DLD1 (cell line): ENCODE data around the gene UBE2E1.

Source experiments
- in situ Hi-C: cut with HindIII; loops from 2 replicates; pipeline ENCODE4 v1.10.0; 2017; ENCODE audit warnings: low sequenced_read_pairs

The UBE2E1 gene

DNA sequence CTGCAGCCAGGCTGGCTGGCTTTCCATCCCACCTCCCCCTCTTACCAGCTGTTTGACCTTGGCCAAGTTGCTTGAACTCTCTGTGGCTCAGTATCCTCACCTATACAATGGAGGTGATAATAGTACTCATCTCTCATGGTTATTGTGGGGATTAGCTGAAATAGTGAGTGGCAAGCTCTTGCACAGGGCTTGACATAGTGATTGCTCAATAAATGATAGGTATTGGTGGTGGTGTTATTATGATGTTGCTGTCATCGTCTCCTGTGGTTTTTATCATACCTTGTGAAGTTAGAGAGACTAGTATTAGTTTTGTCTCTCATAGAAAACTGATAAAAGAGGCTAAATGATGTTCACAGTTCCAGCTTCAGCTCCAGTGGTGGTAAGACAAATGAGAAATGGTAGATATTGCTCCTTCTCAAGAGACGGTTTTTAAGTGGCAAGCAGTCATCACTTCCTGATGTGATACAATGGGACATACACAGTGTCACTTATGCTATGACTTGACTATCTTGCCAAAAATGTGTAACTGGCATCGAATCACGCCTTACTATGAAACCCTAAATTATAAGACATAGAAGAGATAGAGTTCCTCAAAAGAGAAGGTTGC is 12.1 kb upstream of the UBE2E1 start:
- in situ Hi-C loops = no loop called here

DNA sequence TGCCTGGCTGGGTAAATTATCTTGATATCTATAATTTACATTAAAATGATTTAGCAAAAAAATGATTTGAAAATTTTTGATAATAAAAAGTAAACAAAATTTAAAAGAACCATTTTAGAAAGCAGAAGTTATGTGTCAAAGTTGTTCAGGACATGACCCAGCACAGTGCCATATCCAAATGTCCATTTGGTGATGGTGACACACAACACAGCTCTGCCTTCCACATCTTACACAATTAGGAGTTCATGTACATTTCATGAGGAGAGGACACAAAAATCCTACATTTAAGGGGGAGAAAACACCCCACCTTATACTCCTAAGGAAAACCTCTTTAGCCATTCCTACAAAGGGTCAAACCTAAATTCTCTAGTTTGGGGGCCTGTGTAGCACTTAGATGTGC is 10.7 kb upstream of the UBE2E1 start:
- in situ Hi-C loops = no loop called here

DNA sequence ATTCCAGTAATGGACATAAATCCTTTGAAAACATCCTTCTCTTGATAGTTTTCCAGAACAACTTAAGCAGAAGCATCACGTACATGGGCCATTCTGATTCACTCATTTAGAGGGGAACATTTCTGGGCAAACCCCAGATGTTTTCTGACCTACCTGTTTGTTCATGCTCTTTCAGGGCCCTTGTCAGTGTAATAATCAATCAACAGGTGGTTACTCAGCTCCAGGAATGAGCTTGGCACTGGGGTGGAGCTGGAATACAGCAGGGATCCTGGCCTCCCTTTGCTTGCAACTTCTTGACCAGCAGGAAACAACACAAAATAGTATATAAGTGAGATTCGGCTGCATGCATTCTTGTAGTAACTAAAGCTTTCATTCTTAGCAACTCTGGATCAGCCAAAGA is 9.2 kb upstream of the UBE2E1 start:
- in situ Hi-C loops = no loop called here

GRCh38 chr3:23797491-23797890 is 8.3 kb upstream of the UBE2E1 start:
- in situ Hi-C loops = no loop called here

DNA sequence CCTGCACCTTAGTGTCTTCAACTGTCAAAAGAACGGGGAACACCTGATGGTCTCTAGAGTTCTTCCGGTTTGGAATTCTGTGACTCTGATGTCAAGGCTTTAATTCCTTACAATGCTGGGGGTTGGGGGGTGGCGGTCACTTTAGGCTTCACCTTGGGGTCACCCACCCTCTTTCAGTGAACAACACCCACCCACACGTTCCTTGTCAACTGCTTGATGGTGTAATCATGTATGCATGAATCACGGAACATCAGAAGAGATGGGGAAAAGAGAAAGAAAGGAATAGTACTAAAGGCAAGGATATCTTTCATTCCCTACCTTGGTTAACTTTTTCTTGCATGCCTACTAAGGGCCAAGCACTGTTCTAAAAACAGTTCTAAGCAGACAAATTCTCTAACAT is 7.3 kb upstream of the UBE2E1 start:
- in situ Hi-C loops = no loop called here

- in situ Hi-C loops = no loop called here
Measured at GRCh38 chr3:23798876-23799275, 6.9 kb upstream of the UBE2E1 start.

DNA sequence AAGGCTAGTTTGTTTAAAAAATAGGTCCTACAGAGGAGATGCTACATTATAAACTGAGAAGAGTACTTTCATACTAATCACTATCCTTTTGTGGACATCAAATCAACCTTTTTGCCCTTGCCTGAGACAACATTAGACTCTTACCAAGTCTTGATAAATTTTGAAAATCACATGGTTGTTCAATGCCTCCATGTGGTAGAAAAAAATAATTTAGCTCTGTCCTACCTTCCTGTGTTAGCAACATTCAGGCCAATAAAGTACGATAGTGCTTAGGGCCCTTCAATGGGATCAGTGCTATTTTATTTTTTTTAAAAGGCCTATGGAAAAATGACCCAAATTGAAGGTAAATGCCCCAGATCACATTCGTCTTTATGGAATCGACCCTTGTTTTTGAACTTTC is 5.0 kb upstream of the UBE2E1 start:
- in situ Hi-C loops = no loop called here

GRCh38 chr3:23804441-23805209 is 1.1 kb upstream of the UBE2E1 start:
- in situ Hi-C loops = no loop called here

DNA sequence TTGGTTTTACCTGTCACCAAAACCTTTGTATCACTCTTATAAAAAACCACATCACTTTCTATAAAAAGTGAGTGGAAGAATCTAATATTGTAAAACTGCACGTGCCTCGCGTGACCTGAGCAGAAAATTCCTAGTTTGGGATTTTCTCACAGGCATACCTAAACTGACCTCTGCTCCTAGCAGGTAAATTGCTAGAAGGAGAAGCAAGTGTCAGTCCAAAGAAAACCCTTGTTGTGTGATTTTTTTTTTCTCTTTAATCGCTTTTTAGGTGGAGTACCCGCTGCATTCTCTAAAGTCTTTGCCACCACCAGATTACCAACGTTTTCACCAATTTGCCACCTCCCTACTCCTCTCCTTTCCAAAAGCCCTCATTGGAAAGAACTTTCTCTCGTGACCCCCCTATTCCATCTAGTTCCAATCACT is 534 bp upstream of the UBE2E1 start:
- in situ Hi-C loops = no loop called here

DNA sequence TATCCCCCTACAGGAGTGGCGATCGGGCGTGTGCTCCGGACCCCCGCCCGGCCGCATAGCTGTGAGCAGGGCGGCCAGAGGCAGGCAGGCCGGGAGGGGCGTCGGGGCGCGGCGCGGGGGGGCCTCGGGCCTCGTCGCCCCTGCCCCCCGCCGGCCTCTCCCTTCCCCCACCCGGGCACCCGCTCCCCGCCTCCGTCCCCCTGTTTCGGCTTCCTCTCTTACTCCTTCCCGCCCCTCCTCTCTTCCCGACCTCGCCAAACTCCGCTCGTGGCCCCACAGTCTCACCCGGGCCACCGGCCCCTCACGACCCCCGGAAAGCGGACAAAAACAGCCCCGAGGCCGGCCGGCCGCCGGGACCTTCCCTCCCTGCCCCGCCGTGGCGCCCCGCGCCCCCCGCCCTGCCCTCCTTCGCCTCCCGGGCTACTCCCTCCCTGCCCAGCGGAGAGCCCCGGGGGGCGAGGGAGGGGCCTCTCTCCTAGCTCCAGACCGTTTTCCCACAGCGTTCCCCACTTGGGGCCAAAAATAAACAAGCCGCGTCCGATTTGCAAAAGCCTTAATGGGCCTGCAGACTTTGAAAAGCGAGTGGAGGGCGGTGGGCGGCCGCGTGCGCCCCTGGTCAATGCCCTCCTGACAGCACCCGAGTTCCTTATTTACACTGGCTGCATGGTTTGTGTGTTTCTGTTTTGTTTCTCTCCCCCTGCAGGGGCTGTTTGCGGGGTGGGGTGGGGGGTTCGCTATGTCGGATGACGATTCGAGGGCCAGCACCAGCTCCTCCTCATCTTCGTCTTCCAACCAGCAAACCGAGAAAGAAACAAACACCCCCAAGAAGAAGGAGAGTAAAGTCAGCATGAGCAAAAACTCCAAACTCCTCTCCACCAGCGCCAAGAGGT is 1.0 kb downstream of the UBE2E1 start:
- in situ Hi-C loops = no loop called here

DNA sequence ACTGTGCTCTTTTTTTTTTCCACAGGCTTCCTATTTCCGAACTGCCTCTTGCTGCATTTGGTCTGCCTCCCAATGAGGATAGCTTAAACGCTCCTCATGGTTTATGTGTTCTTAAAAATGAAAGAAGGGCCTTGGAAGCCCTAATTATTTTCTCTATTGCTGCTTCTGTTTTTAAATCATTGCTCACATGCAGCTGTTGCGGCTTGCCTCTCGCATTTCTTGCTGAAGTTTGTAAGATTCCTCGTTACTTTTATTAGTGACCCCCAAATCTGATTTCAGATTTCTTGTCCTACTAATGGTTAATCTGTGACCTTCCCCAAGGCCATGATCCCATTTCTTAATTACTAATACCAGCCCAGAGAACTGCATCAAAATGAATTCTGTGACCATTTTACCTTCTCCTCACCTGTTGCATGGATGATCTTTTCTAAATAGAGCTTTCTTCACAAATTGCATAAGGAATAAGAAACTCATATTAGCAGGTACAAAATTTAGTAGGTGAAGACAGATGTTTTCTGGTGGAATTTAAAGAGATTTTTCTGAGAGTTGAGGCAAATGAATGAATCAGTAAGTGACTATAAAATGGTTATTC is 1.8 kb downstream of the UBE2E1 start:
- in situ Hi-C loops = no loop called here

GRCh38 chr3:23808525-23808924 is 2.8 kb downstream of the UBE2E1 start:
- in situ Hi-C loops = no loop called here

DNA sequence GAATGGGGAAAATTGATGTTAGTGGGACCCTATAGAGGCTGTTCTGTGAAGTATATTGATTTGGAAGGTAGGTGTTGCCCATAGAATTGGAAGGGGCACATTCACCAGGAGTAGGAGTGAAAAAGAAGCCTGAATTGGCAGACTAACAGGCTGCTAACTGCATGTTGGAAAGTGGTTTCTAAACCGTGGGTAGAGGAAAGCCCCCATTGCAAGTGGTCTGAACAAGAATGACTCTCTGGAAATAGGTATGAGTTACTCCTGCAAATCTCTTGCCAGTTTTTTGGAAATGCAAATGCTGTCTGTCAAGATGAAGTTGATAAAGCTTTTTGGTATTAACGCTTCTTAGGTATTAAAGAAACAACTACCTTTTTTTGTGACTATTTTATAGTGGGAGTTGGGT is 3.5 kb downstream of the UBE2E1 start:
- in situ Hi-C loops = no loop called here

- in situ Hi-C loops = no loop called here
Measured at GRCh38 chr3:23809840-23810342, 4.1 kb downstream of the UBE2E1 start.

DNA sequence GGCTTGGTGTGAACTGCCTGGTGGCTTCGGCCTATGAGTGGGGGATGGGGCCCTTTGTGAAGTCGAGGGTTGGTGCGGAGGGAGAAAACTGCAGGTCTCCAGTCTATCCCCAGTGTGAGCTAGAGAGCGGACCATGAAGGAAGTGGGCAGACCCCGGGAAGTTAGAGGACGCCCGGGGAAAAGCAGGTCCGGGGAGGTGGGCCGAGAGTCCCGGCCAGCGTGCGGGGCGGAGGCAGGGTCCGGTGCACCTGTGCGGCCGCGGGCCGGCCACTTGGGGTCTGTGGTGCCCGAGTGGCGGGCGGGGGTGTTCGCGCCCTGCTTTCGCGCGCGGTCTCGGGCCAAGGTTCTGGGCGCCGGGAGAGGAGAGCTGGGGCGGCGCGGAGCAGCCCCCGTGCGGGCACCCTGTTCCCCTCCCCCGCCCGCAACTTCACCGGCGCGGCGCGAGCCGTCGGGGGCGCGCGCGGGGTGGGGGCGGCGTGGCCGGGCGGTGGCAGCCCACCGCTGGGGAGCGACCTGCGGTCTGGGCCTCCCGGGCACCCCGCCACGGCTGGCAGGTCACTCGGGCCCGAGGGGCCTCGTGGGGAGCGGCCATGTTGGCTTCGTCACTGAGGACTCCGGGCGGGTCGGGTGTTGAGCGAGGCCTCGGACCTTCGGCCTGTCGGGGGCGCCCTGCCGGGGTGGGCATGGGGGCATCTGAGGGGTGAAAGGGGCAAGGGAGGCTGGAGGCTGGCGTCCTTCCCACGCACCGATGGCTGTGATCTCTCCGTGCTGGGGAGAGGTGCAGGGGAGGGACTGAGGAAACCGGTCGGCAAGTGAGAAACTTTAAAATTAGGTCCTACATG is 4.8 kb downstream of the UBE2E1 start:
- in situ Hi-C loops = no loop called here

- in situ Hi-C loops = no loop called here
Measured at GRCh38 chr3:23811185-23811527, 5.4 kb downstream of the UBE2E1 start.

DNA sequence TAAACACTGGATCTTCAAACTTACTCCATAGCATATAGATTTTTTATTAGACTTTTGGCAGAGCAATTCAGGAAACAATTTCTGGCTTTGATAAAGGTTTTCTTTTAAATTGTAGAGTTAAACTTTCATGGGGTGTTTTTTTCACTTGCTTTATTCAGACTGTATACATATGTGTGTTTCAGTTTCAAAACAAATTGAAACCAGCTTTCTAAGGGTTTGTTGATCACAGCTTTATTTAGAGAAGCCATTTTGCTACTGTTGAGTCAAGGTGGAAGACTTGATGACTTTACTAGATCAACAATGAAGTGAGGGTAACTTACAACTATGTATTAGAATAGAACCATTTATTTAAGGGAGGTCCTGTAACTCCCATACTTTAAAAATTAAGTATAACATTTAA is 6.2 kb downstream of the UBE2E1 start:
- in situ Hi-C loops = no loop called here

DNA sequence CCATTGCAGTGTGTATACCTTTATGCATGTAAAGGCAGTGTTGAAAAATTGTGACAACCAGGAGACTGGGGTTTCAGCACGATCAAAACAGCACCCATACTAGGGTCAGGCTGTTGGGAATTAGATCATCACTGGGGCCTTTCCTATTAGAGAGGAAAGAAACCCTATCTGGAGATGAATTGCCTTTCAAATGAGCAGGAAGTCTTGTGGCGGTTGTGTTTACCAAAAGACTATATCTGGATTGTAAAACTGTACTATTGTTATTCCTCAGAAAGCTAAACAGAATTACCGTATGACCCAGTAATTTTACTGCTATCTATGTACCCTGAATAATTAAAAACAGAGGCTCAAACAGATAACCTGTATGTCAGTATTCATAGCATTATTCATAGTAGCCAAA is 10.1 kb downstream of the UBE2E1 start:
- in situ Hi-C loops = no loop called here

GRCh38 chr3:23816721-23817120 is 11.0 kb downstream of the UBE2E1 start:
- in situ Hi-C loops = no loop called here

DNA sequence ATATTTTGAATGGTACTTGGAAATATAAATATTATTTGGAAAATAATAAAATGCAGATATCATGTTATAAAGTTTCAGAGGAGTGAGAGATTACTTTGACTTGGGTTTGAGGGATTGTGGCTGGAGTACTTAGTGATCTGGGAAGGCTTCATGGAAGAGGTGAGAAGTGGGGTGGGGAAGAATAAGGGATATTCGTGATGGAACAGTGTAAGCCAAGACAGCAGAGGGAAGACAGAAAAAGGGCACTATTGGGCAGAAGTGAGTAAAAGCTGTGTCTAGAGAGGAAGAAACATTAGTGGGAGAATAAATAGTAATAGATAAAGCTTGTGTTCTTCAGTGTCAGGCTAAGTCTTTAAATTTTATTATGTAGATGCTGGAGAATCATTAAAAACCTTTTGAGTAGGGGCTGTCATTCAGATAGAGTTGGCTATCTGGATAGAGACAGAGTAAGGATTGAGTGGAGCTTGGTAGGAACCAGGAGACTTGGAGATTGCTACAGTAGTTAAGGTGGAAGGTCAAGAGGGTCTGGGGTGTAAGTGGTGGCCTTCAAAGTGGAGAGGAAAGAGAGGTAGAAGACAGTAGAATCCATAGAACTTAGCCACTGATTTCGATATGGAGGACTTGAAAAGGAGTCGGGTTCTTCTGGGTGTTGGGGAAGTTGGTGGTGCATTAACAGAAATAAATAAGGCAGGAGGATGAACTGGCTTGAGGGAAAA is 11.9 kb downstream of the UBE2E1 start:
- in situ Hi-C loops = no loop called here
